ENCODE measurements around the gene MOSMO.

The MOSMO gene

GRCh38 chr16:22132801-22133200 is 124.9 kb downstream of the MOSMO start:
- no peak overlapping the region for H2AFZ ChIP-seq (ENCODE audit: low read depth, low read length)
- H3K9ac ChIP-seq (ENCODE audit: low read length), result no peak overlapping the region
- peaks cover 5% of the 10 kb centered on the region; the same call in 1 of the 2 replicates for H3K4me1 ChIP-seq (ENCODE audit: low read length)
- no peak overlapping the region for H3K27ac ChIP-seq (ENCODE audit: low read length)
- peaks cover 17% of the 10 kb centered on the region for H3K27me3 ChIP-seq (ENCODE audit: low read depth, low read length)
- H3K4me3 ChIP-seq (ENCODE audit: low read length), result no peak overlapping the region
- no peaks in the 10 kb centered on the region for H4K20me1 ChIP-seq (ENCODE audit: insufficient read depth, low read length)
- no peaks in the 10 kb centered on the region for H3K79me2 ChIP-seq (ENCODE audit: low read length)
- H3K9me3 ChIP-seq (ENCODE audit: insufficient read depth, low read length), result no peaks in the 10 kb centered on the region
- no peaks in the 10 kb centered on the region for H3K36me3 ChIP-seq (replicated peaks; ENCODE audit: low read depth, low read length)
- H3K4me2 ChIP-seq (ENCODE audit: low read length), result no peak overlapping the region
- TF ChIP-seq EZH2phosphoT487 (IDR thresholded peaks at IDR 0.05; ENCODE audit: low read depth), result no peak
- TF ChIP-seq, protein P1, sequence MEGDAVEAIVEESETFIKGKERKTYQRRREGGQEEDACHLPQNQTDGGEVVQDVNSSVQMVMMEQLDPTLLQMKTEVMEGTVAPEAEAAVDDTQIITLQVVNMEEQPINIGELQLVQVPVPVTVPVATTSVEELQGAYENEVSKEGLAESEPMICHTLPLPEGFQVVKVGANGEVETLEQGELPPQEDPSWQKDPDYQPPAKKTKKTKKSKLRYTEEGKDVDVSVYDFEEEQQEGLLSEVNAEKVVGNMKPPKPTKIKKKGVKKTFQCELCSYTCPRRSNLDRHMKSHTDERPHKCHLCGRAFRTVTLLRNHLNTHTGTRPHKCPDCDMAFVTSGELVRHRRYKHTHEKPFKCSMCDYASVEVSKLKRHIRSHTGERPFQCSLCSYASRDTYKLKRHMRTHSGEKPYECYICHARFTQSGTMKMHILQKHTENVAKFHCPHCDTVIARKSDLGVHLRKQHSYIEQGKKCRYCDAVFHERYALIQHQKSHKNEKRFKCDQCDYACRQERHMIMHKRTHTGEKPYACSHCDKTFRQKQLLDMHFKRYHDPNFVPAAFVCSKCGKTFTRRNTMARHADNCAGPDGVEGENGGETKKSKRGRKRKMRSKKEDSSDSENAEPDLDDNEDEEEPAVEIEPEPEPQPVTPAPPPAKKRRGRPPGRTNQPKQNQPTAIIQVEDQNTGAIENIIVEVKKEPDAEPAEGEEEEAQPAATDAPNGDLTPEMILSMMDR (IDR thresholded peaks at IDR 0.05; ENCODE audit: low read depth, low read length), result no peak
